ENCODE results near the gene TAF4B.
"Not testable (repeated sequence)": the region's sequence is repeated elsewhere in the genome, so short reads cannot be mapped to it uniquely, and the experiment has no call there.

Gene TAF4B

GRCh38 chr18:26242392-26242791 is 16.1 kb downstream of the TAF4B start:
- DNase-seq: not testable (repeated sequence)

- not testable (repeated sequence) for DNase-seq
Measured at GRCh38 chr18:26245434-26245833, 19.2 kb downstream of the TAF4B start.

- no peak for DNase-seq
Measured at GRCh38 chr18:26252411-26252810, 26.2 kb downstream of the TAF4B start.

DNA sequence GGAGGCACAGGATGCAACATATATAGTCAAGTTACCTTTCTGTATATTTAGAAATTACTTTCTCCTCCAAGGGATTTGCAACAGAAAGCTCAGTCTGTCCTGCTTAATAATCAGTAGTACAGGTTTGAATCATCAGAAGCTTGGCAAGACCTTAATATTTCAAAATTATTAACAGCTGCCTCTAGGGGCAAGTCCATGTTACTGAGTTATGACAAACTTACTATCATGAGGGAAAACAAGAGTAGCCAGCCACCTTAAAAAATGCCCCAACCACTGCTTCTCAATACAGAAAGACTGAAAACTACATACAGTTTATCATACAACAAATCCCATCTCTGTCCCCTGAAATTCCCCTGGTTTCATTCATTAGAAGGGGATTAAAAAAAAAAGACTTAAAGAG is 28.6 kb downstream of the TAF4B start:
- DNase-seq: not testable (repeated sequence)

DNA sequence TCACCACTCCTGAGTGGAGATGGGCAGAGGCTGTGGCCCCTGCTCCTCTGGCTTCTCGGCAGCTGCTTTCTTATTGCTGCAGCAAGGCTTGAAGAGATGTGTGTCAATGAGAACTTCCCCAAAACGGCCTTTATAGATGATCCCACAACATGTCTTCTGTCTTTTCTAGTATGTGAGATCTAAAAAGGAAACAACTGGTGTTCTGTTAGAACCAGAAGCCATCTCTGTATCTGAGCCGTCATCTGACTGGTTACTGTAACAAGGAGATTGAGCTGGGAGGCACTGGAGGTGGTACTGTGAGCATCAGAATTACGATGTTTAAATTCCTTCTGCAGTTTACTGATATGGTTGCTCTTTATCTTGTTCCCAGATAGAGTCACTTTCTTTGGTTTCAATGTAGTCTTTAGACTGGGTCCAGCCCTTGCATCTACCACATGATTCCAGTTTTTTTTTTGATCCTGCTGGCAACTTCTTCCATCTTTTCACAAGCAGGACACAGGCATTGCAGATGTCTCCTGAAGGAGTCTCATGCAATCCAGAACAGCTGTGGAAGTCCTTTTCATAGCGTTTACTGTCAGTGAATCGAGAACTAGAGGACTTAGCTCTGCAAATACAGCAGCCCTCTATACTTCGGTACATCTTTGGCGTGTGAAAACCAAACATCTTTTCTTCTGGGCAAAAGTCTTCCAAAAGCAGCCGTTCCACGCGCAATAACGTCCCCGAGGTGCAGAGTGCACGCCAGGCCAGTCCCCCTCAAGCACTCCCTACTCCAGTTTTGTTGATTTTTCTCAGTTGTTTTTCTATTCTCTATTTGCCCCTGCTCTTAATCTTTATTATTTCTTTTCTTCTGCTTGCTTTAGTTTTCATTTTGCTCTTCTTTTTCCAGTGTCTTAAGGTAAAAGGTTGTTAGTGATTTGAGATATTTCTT is 29.7 kb downstream of the TAF4B start:
- DNase-seq: no peak

DNA sequence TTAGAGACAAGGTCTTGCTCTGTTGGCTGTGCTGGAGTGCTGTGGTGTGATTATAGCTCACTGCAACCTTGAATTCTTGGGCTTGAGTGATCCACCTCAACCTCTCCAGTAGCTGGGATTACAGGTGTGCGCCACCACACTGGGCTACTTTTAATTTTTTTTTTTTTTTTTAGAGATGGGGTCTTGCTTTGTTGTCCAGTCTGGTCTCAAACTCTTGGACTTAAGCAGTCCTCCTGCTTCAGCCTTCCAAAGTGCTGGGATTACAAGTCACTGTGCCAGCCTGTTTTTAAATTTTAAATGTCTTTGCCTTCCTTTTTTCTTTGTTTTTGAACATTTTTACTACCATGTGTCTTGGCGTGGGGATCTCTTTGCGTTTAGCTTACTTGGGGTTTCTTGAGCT is 32.5 kb downstream of the TAF4B start:
- no peak for DNase-seq

DNA sequence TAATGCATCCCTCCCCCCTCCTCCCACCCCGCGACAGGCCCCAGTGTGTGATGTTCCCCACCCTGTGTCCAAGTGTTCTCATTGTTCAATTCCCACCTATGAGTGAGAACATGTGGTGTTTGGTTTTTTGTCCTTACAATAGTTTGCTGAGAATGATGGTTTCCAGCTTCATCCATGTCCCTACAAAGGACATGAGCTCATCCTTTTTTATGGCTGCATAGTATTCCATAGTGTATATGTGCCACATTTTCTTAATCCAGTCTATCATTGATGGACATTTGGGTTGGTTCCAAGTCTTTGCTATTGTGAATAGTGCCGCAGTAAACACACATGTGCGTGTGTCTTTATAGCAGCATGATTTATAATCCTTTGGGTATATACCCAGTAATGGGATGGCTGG is 33.2 kb downstream of the TAF4B start:
- not testable (repeated sequence) for DNase-seq

DNA sequence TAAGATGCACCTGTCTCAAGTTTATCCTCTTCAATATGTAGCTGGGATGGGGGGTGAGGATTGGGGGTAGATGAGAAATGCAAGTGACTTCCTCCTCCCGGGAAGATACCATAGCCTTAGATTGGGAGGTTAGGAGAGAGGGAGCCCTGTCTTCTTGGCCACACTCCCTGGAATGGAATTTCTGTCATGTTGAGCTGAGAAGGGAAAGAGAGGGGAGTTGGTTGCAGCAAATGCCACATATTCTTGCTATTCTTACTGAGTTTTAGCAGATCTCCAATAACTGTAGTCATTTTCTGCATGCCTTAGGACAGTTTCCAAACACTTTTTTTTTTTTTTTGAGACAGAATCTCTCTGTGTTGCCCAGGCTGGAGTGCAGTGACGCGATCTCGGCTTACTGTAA is 35.9 kb downstream of the TAF4B start:
- DNase-seq: no peak

DNA sequence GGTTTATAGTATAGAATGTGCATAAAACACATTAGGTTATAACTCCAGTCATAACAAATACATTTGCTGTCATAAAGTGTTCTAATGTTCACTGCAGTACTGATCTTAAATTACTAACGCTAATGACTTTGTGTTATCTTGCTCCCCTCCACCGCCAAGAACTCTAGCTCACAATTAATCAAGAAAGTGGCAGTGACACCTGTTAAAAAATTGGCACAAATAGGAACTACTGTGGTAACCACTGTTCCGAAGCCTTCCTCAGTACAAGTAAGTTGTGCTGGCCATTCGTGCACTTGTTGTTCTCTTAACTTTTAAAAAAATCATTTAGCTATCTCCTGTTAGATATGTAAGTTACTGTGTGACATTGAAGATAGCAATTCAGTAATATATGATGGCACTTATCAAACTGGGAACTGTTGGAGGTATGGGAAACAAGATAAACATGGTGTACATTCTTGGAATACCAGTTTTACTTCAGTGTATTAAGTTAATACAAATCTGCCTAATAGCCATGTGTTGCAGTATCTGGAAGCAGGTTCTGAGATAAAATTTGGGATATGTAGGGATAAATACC is 41.2 kb downstream of the TAF4B start:
- DNase-seq: no peak

GRCh38 chr18:26268454-26268853 is 42.2 kb downstream of the TAF4B start:
- DNase-seq: no peak

- no peak for DNase-seq
Measured at GRCh38 chr18:26271917-26272549, 45.8 kb downstream of the TAF4B start.

GRCh38 chr18:26277374-26277773 is 51.1 kb downstream of the TAF4B start:
- no peak for DNase-seq

DNA sequence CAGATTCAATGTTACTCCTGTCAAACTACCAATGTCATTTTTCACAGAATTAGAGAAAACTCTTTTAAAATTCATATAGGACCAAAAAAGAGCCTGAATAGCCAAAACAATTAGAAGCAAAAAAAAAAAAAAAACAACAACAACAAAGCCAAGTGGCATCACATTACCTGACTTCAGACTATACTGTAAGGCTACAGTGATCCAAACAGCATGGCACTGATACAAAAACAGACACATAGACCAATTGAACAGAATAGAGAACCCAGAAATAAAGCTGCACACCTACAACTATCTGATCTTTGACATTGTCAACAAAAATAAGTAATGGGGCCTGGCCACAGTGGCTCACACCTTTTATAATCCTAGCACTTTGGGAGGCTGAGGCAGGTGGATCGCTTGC is 53.2 kb downstream of the TAF4B start:
- no peak for DNase-seq

- no peak for DNase-seq
Measured at GRCh38 chr18:26286008-26286407, 59.8 kb downstream of the TAF4B start.

GRCh38 chr18:26287644-26288043 is 61.4 kb downstream of the TAF4B start:
- no peak for DNase-seq

DNA sequence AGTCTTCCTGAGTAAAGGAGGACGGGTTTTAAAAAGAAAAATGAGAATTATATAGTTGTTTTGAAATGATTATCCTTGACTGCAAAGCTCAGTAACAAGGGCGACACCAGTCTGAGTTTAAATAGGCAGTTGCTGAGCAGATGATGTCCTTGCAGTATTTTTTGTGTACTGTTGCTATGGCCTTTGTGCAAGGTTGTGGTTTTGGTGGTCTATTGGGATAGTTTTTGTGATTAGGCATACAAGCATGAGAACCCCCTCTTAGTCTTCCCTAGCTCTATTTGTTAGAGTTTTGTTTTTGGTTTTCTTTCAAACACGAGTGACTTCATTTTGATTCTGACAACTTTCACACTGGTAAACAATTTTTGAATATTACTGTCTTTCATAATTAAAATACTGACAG is 64.1 kb downstream of the TAF4B start:
- no peak for DNase-seq

DNA sequence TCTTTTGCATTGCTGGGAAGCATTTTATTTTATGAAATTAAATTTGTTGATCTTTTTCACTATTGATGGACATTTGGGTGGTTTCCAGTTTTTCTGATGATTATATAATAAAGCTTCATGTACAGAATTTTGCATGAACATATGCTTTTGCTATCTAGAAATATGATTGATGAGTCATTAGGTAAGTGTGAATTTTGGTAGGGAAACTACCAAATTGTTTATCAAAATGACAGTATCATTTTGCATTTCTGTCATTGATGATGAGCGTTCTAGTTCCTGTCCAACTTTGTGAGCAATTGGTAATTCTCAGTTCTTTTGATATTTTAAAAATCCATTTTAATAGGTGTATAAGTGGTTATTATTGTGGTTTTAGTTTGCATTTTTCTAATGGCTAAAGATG is 67.7 kb downstream of the TAF4B start:
- no peak for DNase-seq

GRCh38 chr18:26298107-26298506 is 71.9 kb downstream of the TAF4B start:
- DNase-seq: no peak

- DNase-seq: no peak
Measured at GRCh38 chr18:26301681-26302080, 75.4 kb downstream of the TAF4B start.

DNA sequence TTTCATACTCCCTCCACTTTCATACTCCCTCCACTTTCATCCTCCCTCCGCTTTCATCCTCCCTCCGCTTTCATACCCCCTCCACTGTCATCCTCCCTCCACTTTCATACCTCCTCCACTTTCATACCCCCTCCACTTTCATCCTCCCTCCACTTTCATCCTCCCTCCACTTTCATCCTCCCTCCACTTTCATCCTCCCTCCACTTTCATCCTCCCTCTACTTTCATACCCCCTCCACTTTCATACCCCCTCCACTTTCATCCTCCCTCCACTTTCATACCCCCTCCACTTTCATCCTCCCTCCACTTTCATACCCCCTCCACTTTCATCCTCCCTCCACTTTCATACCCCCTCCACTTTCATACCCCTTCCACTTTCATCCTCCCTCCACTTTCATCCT is 77.0 kb downstream of the TAF4B start:
- not testable (repeated sequence) for DNase-seq

DNA sequence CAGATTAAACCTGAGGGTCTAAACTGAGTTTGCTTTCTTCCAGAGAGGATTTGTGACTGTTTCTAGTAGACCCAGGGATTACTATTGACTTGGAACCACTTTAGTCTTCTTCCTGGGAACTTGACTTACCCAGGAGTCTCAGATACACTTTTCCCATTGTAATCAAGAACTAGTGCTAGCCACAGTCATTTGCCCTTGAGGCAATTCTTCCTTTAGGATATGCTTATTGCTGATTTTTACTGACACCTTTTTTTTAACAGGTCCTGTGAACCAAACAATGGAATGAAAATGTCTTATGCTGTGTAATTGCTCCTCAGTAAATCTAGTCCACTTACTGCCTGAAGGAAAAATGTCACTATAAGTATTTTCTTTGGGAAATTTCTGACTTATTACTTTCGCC is 78.3 kb downstream of the TAF4B start:
- DNase-seq: no peak

DNA sequence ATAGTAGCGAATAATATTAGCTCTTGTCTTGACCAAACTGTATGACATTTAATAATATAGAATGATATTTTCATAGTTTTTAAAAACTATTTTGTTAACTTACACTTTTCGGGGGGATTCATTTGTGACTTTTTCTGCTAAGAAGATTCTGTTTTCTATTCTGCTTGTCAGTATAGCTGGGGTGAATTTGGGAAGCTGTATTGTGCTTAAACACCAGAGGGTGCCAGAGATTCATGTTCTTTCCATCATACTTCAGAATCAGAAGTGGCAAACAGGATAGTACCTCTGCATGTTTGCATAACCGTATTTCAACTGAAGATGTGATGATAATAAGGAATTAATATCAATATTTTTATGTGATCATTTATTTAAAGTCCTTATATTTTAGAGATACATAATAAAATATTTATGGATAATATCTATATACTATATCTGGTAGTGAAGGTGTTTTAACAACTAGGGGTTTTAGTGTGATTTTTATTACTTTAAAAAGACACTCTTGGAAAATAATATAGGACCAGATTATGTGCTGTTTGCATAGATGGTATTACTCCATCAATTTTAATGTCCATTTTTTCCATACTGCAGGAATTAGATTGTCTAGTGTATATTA is 81.0 kb downstream of the TAF4B start:
- no peak for DNase-seq

DNA sequence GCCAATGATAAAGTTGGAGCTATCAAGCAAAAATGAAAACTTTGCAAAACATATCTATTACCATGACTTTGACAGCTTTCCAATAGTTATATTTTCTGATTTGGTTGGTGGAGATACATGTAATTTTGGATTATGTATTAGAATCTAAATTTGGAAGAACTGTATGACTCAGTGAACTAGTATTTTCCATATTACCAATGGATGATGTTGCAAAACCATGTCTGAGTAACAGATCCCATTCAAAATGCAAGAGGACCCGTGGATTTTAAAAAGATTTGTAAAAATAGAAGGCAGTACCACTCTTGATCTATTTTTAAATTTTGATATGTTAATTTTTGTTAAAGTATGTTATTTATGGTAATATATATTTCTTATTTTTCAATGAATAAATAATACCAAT is 83.0 kb downstream of the TAF4B start:
- no peak for DNase-seq

DNA sequence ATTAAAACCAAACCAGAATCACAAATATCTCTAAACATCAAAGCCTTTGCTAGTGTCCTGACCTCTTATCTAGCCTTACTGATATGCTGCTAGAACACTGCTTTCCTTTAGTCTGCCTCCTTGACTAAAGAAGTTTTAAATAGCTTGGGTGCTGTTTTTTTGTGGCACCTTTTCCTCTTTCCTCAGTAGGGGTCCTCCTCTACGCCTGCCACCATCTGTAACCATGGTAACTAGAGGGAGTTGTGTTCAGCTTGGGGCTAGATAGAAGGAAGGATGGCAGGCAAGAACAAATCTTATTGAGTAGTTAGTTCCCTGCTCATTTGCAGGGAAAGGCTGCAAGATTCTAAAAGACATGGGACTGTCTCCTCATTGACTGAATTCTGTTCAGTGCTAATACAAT is 86.0 kb downstream of the TAF4B start:
- DNase-seq: no peak
